ENCODE data around the gene CDIPT. TPM values are rescaled to one million over a fixed set of nuclear protein-coding genes. Genes with fewer than 3 reads are reported as not detected.

The CDIPT gene
- total RNA-seq, 1 experiment from 2014 or later: 58.3 TPM

- H3K36me3 ChIP-seq (ENCODE audit: control insufficient read depth in 1 of 2, insufficient read depth in 2 of 2, low read length in 2 of 2): no peaks in the 10 kb centered on the region
- no peaks in the 10 kb centered on the region for H3K9me2 ChIP-seq (ENCODE audit: insufficient read depth)
- no peak overlapping the region for H2AFZ ChIP-seq (ENCODE audit: low read depth, low read length, poor library complexity, severe bottlenecking)
- intact Hi-C loops (cut with micrococcal nuclease): no loop called here
- RAD21 ChIA-PET (ENCODE audit: low non-redundant PET in 1 of 2, low total read pairs in 2 of 2, uncharacterized antibody in 2 of 2, unreplicated experiment in 2 of 2): no interaction called here
- no peaks in the 10 kb centered on the region for H3K9me3 ChIP-seq (ENCODE audit: control insufficient read depth in 1 of 2, insufficient read depth in 1 of 2, low read depth in 1 of 2, low read length in 2 of 2)
- no peaks in the 10 kb centered on the region for H3K79me2 ChIP-seq (ENCODE audit: insufficient read depth, low read length)
- H3K27ac ChIP-seq (ENCODE audit: low read depth, low read length): no peak overlapping the region
- H4K20me1 ChIP-seq (ENCODE audit: insufficient read depth): no peaks in the 10 kb centered on the region
- no peak overlapping the region for H3K4me2 ChIP-seq (ENCODE audit: low read length)
- no peak overlapping the region for H3K4me3 ChIP-seq (replicated peaks in 1 of 2; ENCODE audit: low read depth in 1 of 2, low read length in 2 of 2)
- ATAC-seq: no peak
- TF ChIP-seq POLR2A (IDR thresholded peaks at IDR 0.05; ENCODE audit: borderline replicate concordance, extremely low read depth, insufficient read depth, insufficient read length) (no peak), RAD21 (IDR thresholded peaks at IDR 0.05; ENCODE audit: low read depth) (no peak), CEBPB (IDR thresholded peaks at IDR 0.05; ENCODE audit: low read depth) (no peak), FOSL1 (IDR thresholded peaks at IDR 0.05; ENCODE audit: low read depth) (no peak), POLR2AphosphoS5 (IDR thresholded peaks at IDR 0.05; ENCODE audit: low read depth, low read length) (no peak), ELF1 (IDR thresholded peaks at IDR 0.05; ENCODE audit: borderline replicate concordance, low read depth) (no peak), EZH2 (IDR thresholded peaks at IDR 0.05) (no peak), ZNF274 (IDR thresholded peaks at IDR 0.05; ENCODE audit: low read depth, low read length) (no peak), EGR1 (IDR thresholded peaks at IDR 0.05; ENCODE audit: low read depth) (no peak), ZBTB33 (IDR thresholded peaks at IDR 0.05; ENCODE audit: extremely low read depth, insufficient replicate concordance, low read length) (no peak), ATF3 (IDR thresholded peaks at IDR 0.05) (no peak), TCF7L2 (IDR thresholded peaks at IDR 0.05; ENCODE audit: borderline replicate concordance, extremely low read depth, insufficient read depth, insufficient read length) (no peak), JUND (IDR thresholded peaks at IDR 0.05) (no peak), ZFX (IDR thresholded peaks at IDR 0.05) (no peak), YY1 (IDR thresholded peaks at IDR 0.05; ENCODE audit: extremely low read depth, insufficient replicate concordance, low read depth, low read length) (no peak), SRF (IDR thresholded peaks at IDR 0.05; ENCODE audit: low read depth) (no peak), MAX (IDR thresholded peaks at IDR 0.05) (no peak), CBX3 (IDR thresholded peaks at IDR 0.05; ENCODE audit: low read depth) (no peak), SIN3A (IDR thresholded peaks at IDR 0.05; ENCODE audit: low read depth) (no peak), REST (IDR thresholded peaks at IDR 0.05; ENCODE audit: low read depth) (no peak)
- no TSS peak for BruUV-seq (replicated peaks)
- DNase-seq (ENCODE audit: low read depth, low spot score): no peak
- CTCF ChIA-PET: no interaction called here
- POLR2A ChIA-PET: no interaction called here
- no peaks in the 10 kb centered on the region for H3K27me3 ChIP-seq (ENCODE audit: insufficient read depth, low read length)
- H3K9ac ChIP-seq (ENCODE audit: low read length): no peak overlapping the region
- no peaks in the 10 kb centered on the region; a peak in 1 of 4 replicates for H3K4me1 ChIP-seq (ENCODE audit: control insufficient read depth in 1 of 2, insufficient read depth in 2 of 2, low read length in 2 of 2)
Measured at GRCh38 chr16:29906520-29907244, 43.7 kb upstream of the CDIPT start.

All from HCT116 (cell line).